HCEC 1CT (cell line): ENCODE results near the gene ETV3L.
"Not testable (repeated sequence)": the region's sequence is repeated elsewhere in the genome, so short reads cannot be mapped to it uniquely, and the experiment has no call there.

ENCODE experiments used
- DNase-seq: peaks from one replicate; pipeline ENCODE4 v3.0.0-alpha.2; 2017

Gene ETV3L

DNA sequence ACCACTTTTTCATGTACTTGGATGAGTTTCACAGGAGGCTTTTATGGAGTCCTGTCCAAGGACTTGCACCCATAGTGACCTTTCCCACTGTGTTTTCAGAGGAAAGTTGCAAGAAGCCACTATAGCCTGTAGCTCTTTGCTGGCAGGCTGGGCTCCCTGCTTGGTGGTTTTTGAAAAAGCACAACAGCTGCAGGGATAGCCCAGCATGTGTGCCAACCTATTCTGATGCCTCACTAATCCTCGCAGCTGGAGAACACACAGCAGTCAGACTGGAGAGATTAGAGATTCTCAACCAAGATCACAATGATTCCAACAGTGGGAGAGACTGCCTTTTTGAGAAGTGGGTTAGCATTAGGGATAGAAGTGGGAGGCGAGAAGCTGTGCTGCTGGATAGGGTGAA is 30.0 kb downstream of the ETV3L start:
- DNase-seq: no peak

DNA sequence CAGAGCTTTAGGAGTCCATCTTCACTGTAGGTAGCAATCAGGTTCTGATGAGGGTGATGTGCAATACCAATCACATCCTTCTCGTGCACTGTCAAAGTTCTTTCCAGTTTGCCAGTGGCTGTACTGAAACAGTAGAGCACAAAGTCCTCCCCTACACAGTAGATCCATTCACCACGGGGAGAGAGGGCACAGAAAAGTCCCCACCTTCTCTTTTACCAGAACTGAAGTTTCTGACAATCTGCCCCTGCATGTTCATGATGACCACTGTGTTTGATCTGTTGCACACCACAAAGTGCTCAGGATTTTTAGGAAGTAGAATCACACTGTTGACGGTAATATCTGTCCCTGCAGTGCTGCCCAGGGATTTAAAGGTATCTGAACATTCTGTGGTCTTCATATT is 40.4 kb downstream of the ETV3L start:
- not testable (repeated sequence) for DNase-seq

DNA sequence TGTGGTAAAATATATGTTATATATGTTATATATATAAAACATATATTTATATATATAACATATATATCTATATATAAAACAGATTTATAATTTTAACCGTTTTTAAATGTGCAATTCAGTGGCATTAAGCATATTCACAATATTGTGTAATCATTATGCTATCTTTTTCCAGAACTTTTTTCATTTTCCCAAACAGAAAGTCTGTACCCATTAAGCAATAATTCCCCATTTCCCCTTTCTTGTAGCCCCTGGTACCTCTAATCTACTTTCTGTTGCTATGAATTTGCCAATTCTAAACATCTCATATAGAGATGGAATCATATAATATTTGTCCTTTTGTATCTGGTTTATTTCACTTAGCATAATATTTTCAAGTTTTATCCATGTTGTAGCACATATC is 43.3 kb downstream of the ETV3L start:
- DNase-seq: no peak

DNA sequence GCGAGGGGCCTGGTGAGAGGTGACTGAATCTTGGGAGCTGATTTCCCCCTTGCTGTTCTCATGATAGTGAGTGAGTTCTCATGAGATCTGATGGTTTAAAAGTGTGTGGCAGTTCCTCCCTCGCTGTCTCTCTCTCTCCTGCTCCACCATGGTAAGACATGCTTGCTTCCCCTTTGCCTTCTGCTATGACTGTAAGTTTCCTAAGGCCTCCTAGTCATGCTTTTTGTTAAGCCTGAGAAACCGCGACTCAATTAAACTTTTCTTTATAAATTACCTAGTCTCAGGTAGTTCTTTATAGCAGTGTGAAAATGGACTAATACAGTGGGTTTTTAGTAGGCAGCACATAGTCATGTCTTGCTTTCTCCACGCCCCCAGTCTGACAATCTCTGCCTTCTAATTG is 43.9 kb downstream of the ETV3L start:
- DNase-seq: not testable (repeated sequence)

DNA sequence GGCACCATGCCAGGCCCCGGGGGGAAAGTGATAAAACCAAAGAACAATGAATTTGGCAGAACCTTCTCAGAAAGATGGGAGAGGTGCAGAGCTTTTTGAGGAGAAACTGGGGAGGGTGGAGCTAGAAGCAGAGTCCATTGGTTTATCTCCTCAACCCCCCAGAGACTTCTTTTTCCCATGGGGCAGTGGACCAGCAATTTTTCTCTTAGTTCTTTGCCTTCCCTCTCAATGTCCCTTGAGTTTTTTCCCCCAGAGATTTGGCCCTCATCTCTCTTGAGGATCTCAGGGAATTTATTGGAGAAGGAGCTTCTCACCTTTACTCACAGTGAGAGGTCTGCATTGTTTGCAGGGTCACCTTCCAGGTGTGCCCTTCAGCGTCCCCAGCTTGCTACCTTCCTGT is 48.8 kb downstream of the ETV3L start:
- DNase-seq: no peak

DNA sequence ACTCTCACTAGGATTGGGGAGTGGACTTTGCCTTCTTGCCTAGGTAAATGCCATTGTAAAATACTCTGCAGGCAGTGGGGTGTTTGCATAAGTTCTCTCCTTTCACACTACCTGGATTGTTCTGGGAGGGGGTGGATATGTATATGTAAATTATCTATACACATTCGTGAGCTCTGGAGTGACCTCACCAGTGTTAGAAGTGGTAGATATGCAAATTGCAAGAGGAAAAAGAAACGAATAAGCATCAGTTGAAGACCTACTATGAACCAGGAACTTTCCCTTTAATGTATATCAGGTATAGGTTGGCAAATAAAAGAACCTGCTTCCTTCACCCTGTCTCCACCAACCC is 52.6 kb downstream of the ETV3L start:
- no peak for DNase-seq

DNA sequence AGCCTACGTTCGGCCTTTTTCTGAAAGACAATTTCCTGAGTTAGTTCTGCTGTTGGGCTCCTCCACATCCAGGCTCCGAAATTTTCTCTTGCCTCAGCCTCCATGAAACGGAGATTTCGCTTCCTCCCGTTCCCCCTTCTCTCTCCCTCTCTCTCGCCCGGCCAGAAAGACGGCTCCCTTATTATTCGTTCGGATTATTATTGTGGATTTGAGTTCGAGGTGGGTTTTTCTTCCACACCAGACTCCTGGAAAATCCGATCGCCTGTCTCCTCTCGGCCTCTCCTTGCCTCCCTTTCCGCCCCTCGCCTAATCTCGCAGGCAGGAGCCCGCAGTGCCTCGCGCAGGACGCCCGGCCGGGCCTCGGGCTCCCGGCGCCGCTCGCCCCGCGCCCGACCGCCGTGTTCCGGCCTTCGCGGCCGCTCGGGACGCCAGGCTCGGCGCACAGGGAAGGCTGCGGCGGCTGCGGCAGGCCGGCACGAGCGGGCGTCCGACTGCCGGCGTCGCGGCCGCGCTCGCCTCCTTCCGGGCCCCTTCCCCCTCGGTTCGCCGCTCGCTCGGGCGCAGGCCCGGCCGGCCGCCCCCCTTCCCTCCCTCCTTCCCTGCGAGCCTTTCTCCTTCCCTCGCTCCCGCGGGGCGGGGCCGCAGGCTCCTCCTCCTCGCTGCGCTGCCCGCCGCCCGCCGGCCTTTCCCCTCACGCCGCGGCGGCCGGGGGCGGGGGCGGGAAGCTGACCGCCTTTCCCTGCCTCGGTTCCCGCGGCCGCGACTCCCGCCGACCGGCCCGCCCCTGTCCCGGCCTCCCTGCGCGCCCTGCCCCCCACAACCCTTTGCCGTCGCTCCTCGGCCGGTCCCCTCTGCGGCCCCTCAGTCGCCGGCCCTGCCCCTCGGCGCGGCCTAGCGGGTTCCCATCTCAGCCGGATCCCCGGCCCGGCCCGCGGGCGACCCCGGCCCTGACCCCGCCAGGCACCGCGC is 54.1 kb downstream of the ETV3L start, which contains the start of gene ARHGEF11:
Gene ARHGEF11 (minus strand): TSS at position 493 of the 969 bp plus-strand sequence. CDS start 1,412 bp downstream, outside the sequence.
- DNase-seq: peak; percentile 86

DNA sequence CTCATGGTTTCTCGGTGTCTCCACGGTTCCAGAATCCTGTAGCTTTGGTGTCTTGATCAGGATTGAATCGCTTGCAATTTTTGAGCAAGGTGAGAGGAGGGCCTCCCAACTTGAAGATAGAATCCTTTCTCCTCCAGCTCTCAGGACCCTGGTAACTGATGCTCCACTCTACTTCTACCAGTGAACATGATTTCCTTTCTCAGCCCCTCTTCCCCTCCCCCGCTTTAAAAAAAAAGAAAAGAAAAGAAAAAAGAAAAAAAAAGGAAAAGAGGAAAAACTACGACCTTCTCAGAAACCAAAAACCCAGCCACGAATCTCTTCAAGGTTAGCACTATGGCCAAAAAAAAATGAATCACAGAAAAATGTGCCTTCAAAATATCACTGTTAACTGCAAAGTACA is 55.3 kb downstream of the ETV3L start:
- DNase-seq: no peak

DNA sequence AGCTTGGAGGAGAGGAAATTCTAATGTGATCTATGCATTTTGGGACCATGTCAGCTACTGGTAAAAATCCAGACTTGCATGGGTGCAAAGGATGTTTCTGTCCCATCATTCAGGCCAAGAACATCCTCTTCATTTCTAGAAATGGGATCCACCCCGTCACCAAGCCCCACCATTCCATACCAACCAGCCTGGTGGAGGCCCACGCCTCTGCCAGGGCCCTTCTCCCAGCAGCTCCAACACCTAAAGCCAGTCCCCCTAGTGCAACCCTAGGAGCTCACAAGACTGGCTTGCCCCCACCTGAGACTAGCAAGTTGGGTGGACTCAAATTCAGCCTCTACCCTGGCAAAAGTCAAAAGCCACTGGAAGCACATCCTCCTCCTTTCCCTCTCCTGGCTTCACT is 55.9 kb downstream of the ETV3L start:
- DNase-seq: no peak

DNA sequence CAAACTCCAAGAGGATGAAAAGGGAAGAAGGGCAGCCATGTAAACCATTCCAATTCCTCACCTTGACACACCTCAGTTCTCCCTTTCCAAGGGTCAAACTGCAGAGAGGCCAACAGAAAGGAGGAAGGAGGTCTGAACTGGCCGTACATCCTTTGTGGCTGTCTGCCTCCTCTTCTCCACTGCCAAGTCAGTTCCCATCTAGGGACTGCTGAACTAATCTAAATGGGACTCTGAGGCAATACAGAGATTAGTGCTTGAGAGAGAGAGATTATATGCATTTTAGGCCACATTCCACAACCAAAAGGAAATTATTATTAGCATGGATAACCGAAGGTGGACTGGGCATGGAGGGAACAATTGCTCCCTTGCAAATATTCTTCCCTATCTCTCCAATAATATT is 56.8 kb downstream of the ETV3L start:
- no peak for DNase-seq
